ENCODE data around the gene SIGLEC11. TPM values are rescaled to one million over a fixed set of nuclear protein-coding genes. Genes with fewer than 3 reads are reported as not detected.

The SIGLEC11 gene
- total and polyA plus RNA-seq, 2 of the 13 experiments (the other 11 are each of a cell fraction or from before 2014, with no cell fraction given): not detected

DNA sequence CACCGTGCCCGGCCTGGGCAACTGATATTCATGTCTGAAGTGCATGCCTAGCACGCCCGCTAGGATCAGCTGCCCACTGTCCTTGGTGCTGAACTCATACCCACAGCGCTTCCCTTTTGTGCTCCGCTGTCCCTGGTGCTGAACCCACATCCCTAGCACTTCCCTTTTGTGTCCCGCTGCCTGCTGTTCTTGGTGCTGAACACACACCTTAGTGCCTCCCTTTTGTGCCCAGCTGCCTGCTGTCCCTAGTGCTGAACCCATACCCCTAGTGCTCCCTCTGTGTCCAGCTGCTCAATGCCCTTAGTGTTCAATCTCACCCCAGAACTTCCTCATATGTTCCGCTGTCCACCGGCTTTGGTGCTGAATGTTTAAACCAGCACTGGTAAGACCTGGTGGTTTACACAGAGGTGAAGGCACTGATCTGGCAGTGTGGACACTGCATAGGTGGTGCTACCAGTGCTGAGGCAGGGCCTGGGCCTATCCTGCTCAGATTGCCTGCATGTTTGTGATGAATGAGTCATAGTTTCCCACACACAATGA, 26.3 kb upstream of the SIGLEC11 start (continued):
- TF ChIP-seq, protein P1, sequence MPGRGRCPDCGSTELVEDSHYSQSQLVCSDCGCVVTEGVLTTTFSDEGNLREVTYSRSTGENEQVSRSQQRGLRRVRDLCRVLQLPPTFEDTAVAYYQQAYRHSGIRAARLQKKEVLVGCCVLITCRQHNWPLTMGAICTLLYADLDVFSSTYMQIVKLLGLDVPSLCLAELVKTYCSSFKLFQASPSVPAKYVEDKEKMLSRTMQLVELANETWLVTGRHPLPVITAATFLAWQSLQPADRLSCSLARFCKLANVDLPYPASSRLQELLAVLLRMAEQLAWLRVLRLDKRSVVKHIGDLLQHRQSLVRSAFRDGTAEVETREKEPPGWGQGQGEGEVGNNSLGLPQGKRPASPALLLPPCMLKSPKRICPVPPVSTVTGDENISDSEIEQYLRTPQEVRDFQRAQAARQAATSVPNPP (CRISPR knock-in tag; IDR thresholded peaks at IDR 0.05): peak; percentile 99
- TF ChIP-seq HNRNPH1 (optimal IDR thresholded peaks at IDR 0.05; ENCODE audit: low read depth, low read length) (no peak), HOXA7 (CRISPR knock-in tag; IDR thresholded peaks at IDR 0.05) (peak; percentile 100), ATF7-NPFF (CRISPR knock-in tag; IDR thresholded peaks at IDR 0.05; ENCODE audit: low read depth) (peak; percentile 100), ZNF230 (CRISPR knock-in tag; IDR thresholded peaks at IDR 0.05) (peak; percentile 100), GTF3A (CRISPR knock-in tag; conservative IDR thresholded peaks at IDR 0.05) (peak; percentile 99), ZNF224 (CRISPR knock-in tag; IDR thresholded peaks at IDR 0.05) (peak; percentile 100), ZNF546 (CRISPR knock-in tag; conservative IDR thresholded peaks at IDR 0.05) (peak; percentile 100), FOXA1 (IDR thresholded peaks at IDR 0.05) (no peak), FOXA1 (CRISPR knock-in tag; IDR thresholded peaks at IDR 0.05) (peak; percentile 69), ZNF652 (CRISPR knock-in tag; IDR thresholded peaks at IDR 0.05; ENCODE audit: borderline replicate concordance, low read depth) (peak; percentile 79), NR2F2 (IDR thresholded peaks at IDR 0.05; ENCODE audit: borderline replicate concordance, low read depth) (no peak), AGO2 (optimal IDR thresholded peaks at IDR 0.05; ENCODE audit: low read depth, low read length) (no peak), HIVEP1 (CRISPR knock-in tag; IDR thresholded peaks at IDR 0.05) (peak; percentile 97), MXI1 (IDR thresholded peaks at IDR 0.05; ENCODE audit: borderline replicate concordance, low read depth, low read length) (peak; percentile 98), RXRB (CRISPR knock-in tag; IDR thresholded peaks at IDR 0.05; ENCODE audit: borderline replicate concordance) (peak; percentile 98), SIN3A (IDR thresholded peaks at IDR 0.05; ENCODE audit: borderline replicate concordance, low read depth, low read length) (peak; percentile 100), HES4 (CRISPR knock-in tag; IDR thresholded peaks at IDR 0.05; ENCODE audit: borderline replicate concordance) (peak; percentile 100)
- TF ChIP-seq, protein P2, sequence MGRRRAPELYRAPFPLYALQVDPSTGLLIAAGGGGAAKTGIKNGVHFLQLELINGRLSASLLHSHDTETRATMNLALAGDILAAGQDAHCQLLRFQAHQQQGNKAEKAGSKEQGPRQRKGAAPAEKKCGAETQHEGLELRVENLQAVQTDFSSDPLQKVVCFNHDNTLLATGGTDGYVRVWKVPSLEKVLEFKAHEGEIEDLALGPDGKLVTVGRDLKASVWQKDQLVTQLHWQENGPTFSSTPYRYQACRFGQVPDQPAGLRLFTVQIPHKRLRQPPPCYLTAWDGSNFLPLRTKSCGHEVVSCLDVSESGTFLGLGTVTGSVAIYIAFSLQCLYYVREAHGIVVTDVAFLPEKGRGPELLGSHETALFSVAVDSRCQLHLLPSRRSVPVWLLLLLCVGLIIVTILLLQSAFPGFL (CRISPR knock-in tag; IDR thresholded peaks at IDR 0.05): peak; percentile 99
- TF ChIP-seq, protein P3, sequence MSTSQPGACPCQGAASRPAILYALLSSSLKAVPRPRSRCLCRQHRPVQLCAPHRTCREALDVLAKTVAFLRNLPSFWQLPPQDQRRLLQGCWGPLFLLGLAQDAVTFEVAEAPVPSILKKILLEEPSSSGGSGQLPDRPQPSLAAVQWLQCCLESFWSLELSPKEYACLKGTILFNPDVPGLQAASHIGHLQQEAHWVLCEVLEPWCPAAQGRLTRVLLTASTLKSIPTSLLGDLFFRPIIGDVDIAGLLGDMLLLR (CRISPR knock-in tag; IDR thresholded peaks at IDR 0.05): peak; percentile 100
- TF ChIP-seq, protein P4, sequence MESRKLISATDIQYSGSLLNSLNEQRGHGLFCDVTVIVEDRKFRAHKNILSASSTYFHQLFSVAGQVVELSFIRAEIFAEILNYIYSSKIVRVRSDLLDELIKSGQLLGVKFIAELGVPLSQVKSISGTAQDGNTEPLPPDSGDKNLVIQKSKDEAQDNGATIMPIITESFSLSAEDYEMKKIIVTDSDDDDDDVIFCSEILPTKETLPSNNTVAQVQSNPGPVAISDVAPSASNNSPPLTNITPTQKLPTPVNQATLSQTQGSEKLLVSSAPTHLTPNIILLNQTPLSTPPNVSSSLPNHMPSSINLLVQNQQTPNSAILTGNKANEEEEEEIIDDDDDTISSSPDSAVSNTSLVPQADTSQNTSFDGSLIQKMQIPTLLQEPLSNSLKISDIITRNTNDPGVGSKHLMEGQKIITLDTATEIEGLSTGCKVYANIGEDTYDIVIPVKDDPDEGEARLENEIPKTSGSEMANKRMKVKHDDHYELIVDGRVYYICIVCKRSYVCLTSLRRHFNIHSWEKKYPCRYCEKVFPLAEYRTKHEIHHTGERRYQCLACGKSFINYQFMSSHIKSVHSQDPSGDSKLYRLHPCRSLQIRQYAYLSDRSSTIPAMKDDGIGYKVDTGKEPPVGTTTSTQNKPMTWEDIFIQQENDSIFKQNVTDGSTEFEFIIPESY (CRISPR knock-in tag; IDR thresholded peaks at IDR 0.05): peak; percentile 100
- TF ChIP-seq, protein P5, sequence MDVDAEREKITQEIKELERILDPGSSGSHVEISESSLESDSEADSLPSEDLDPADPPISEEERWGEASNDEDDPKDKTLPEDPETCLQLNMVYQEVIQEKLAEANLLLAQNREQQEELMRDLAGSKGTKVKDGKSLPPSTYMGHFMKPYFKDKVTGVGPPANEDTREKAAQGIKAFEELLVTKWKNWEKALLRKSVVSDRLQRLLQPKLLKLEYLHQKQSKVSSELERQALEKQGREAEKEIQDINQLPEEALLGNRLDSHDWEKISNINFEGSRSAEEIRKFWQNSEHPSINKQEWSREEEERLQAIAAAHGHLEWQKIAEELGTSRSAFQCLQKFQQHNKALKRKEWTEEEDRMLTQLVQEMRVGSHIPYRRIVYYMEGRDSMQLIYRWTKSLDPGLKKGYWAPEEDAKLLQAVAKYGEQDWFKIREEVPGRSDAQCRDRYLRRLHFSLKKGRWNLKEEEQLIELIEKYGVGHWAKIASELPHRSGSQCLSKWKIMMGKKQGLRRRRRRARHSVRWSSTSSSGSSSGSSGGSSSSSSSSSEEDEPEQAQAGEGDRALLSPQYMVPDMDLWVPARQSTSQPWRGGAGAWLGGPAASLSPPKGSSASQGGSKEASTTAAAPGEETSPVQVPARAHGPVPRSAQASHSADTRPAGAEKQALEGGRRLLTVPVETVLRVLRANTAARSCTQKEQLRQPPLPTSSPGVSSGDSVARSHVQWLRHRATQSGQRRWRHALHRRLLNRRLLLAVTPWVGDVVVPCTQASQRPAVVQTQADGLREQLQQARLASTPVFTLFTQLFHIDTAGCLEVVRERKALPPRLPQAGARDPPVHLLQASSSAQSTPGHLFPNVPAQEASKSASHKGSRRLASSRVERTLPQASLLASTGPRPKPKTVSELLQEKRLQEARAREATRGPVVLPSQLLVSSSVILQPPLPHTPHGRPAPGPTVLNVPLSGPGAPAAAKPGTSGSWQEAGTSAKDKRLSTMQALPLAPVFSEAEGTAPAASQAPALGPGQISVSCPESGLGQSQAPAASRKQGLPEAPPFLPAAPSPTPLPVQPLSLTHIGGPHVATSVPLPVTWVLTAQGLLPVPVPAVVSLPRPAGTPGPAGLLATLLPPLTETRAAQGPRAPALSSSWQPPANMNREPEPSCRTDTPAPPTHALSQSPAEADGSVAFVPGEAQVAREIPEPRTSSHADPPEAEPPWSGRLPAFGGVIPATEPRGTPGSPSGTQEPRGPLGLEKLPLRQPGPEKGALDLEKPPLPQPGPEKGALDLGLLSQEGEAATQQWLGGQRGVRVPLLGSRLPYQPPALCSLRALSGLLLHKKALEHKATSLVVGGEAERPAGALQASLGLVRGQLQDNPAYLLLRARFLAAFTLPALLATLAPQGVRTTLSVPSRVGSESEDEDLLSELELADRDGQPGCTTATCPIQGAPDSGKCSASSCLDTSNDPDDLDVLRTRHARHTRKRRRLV (CRISPR knock-in tag; IDR thresholded peaks at IDR 0.05): peak; percentile 99
